Activated naive CD4-positive, alpha-beta T cell treated with anti-CD3 and anti-CD28 coated beads, Interleukin-2, amount 10 ng/mL, durations not matched to agents 7 days and 5 days (primary cell): ENCODE measurements around the gene PEX6.

Experiments used
- CTCF ChIA-PET: fragments of 350-600 bp; sonication (Branson Sonifier 250); formaldehyde crosslinking; loops from one replicate; lab custom pipeline; 2021; ENCODE audit warnings: antibody characterized with exemption; lab: Charles Lee
- DNase-seq: peaks from one replicate; pipeline ENCODE4 v3.0.0-alpha.2; 2020
- H3K27ac Mint-ChIP-seq: one replicate; pipeline ENCODE4 v1.8.0; 2021; ENCODE audit warnings: mild to moderate bottlenecking, moderate library complexity, mixed read lengths
- H3K27me3 Mint-ChIP-seq: one replicate; pipeline ENCODE4 v1.8.0; 2021; ENCODE audit warnings: mild to moderate bottlenecking, mixed read lengths
- H3K36me3 Mint-ChIP-seq: one replicate; pipeline ENCODE4 v1.8.0; 2021; ENCODE audit warnings: mixed read lengths
- H3K4me1 Mint-ChIP-seq: one replicate; pipeline ENCODE4 v1.8.0; 2021; ENCODE audit warnings: mixed read lengths
- H3K4me3 Mint-ChIP-seq: one replicate; pipeline ENCODE4 v1.8.0; 2021; ENCODE audit warnings: mild to moderate bottlenecking, moderate library complexity, mixed read lengths
- H3K9me3 Mint-ChIP-seq: one replicate; pipeline ENCODE4 v1.8.0; 2021; ENCODE audit warnings: mixed read lengths

The PEX6 gene

DNA sequence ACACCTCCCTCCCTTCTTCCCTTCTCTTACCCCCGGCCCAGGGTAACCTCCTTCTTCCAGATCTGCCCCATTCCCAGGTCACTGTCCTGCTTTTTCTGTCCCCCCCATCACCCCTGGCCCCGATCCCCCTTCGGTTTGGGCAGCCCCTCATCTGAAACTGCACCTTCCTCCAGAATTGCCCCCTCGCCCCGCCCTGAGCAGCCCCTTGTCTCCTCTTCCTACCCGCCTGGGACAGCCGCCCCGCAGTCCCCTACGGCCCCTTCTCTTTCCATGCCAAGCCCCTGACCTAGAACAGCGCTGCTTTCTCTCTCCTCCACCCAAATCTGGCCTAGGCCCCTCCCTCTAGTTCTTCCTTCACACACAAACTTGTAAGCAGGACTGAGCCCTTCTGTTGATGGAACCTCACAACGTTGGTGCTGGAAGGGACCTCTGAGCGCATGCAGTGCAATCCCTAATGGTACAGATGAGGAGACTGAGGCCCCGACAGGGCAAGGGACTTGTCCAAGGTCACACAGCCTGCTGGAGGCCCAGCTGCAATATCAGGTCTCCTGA lies 6.0 kb upstream of the PEX6 start:
- CTCF ChIA-PET, result interaction anchor here (0.8 to 1.6 kb wide), 3 partner anchors 11 to 158 kb away, joined by 3 to 7 read pairs (median 3); no protein-coding TSS in a partner anchor
- Mint-ChIP-seq H3K36me3 (peaks cover 34% of the 10 kb centered on the region), H3K9me3 (no peaks in the 10 kb centered on the region), H3K4me1 (peaks cover 55% of the 10 kb centered on the region), H3K4me3 (peak overlapping the region; percentile 88), H3K27me3 (no peaks in the 10 kb centered on the region), H3K27ac (peak overlapping the region; percentile 76)
- DNase-seq, result peak; percentile 45

DNA sequence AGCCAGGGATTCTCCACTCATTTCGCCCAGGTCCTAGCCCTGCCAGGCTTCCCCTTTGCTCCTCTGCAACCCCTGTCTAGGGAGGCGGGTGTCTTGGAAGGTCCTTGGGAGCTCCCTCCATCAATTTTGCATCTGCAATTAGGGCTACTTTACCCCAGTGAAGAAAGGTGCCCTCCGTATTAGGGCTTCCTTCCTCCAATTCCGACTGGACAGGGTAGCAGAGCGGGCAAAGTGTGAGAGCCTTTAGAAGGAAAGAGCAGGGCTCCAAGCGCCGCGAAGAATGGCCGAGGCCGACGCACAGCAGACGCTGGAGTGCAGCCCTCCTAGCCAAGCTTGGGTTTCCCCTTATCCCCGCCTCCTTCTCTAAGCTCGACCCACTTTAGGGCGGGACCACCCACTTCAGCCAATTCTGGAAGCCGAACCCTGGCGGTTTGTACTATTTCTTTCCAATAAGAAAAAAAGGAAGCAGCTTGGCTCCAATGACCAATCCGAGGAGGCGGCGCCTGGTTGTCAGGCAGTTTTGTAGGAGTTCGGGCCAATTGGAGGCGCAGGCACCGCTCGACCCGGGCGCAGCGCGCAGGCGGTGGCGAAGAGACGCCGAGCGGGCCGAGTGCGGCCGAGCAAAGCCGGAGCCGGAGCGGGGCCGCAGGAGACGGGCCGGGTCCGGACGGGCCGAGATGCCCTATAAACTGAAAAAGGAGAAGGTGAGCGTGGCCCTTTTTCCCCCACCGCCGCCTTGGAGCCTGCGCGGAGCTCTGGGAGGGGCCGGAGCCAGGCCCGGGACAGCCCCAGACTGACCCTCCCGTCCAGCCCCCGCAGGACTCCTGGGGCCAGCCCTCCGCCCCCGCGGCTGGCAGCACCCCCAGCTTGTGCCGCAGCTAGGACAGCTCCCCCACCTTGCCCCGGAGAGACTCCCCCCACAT lies 5.3 kb upstream of the PEX6 start, which contains the start of gene PPP2R5D:
PPP2R5D (plus strand) TSS at position 570 of the 923 bp plus-strand sequence; CDS start at position 678, 108 bp downstream.
- H3K4me3 Mint-ChIP-seq, result peak within 1 kb of the TSS; percentile 88
- H3K27me3 Mint-ChIP-seq, result no peaks in the 10 kb centered on the region
- CTCF ChIA-PET, result interaction anchor here (0.9 to 1.6 kb wide), 5 partner anchors 18 to 159 kb away, joined by 3 to 7 read pairs (median 4); no protein-coding TSS in a partner anchor
- no peaks in the 10 kb centered on the region for H3K9me3 Mint-ChIP-seq
- H3K36me3 Mint-ChIP-seq, result peaks cover 26% of the 10 kb centered on the region
- DNase-seq, result peak; percentile 99
- H3K27ac Mint-ChIP-seq, result peak within 1 kb of the TSS; percentile 85
- H3K4me1 Mint-ChIP-seq, result peaks cover 61% of the 10 kb centered on the region

DNA sequence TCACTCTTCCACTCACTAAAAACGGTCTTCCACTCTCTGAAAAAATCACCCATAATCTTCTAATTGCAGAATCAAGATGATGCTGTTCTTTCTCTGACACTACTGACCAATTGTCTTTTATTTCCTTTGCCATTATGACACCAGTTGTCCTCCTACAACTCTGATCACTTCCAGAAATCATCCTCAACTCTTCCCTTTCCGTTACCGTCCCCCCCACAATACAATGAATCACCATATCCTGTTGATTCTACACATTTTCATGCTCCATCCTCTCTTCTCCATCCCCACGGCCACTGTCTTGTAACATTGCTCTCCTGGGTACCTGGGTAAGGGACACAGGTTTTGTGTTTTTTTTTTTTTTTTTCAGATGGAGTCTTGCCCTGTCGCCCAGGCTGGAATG lies 2.9 kb upstream of the PEX6 start:
- no peak for DNase-seq
- Mint-ChIP-seq H3K4me3 (no peak overlapping the region), H3K4me1 (peaks cover 58% of the 10 kb centered on the region), H3K27me3 (no peaks in the 10 kb centered on the region), H3K27ac (peak overlapping the region; percentile 43), H3K36me3 (peaks cover 10% of the 10 kb centered on the region), H3K9me3 (no peaks in the 10 kb centered on the region)
- CTCF ChIA-PET, result no interaction called here

DNA sequence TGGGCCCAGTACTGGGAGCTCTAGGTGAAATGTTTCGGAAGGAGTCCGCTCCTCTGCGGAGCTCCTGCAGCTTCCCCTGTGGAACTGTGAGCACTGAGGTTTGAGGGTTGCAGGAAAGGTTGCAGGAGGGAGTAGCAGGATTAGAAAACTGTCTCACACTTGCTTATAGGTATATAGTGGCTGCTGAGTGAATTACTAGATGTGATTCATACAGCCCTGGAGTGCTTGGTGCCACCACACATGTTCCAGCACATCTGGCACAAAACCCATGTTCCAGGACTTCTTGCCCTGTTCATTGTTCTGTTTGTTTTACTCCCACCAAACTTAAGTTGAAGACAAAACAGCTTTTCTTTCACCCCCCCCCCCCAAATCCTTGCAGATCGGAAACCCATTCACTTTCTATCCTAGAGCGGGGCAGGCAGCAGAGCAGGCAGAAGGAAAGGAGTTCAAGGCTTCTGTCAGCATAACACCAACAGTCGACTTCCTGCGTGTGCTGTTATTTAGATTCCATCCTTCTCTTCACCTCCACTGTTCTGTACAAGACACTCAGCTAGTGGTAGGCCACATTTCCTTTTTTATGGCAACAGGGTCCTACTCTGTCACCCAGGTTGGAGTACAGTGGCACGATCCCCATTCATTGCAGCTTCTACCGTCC lies 669 bp upstream of the PEX6 start:
- Mint-ChIP-seq H3K36me3 (peaks cover 16% of the 10 kb centered on the region), H3K4me3 (peak overlapping the region; percentile 89), H3K27me3 (no peaks in the 10 kb centered on the region), H3K9me3 (no peaks in the 10 kb centered on the region), H3K27ac (peak overlapping the region; percentile 99), H3K4me1 (peaks cover 53% of the 10 kb centered on the region)
- DNase-seq, result peak; percentile 31
- CTCF ChIA-PET, result interaction anchor here (0.9 to 1.1 kb wide), 6 partner anchors 22 to 79 kb away, joined by 3 to 4 read pairs (median 3); partner anchors contain the start of genes CNPY3, KLHDC3, MEA1 and PTCRA

DNA sequence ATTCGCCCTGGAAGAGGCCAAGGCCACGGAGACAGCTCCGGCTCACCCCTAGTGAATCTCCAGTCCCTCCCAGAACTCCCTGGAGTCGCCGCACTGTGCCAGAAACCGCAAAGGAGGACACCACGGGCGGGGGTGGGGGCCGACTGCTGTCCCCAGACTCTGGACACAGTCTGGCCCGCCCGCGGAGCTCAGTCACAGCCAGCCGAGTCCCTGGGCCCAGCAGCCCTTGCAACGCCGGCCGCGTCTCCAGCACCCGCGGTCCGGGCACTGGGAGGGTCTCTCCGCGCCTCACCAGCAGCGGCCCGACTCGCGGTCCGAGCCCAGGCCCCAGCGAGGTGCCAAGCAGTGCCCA lies 518 bp downstream of the PEX6 start:
- Mint-ChIP-seq H3K27ac (peak overlapping the region; percentile 86), H3K27me3 (no peaks in the 10 kb centered on the region), H3K36me3 (peaks cover 23% of the 10 kb centered on the region), H3K4me1 (peaks cover 46% of the 10 kb centered on the region), H3K9me3 (no peaks in the 10 kb centered on the region), H3K4me3 (peak overlapping the region; percentile 90)
- CTCF ChIA-PET, result interaction anchor here (0.9 to 1.1 kb wide), 2 partner anchors 32 to 63 kb away, joined by 3 to 4 read pairs; partner anchors contain the start of gene PTCRA
- no peak for DNase-seq

DNA sequence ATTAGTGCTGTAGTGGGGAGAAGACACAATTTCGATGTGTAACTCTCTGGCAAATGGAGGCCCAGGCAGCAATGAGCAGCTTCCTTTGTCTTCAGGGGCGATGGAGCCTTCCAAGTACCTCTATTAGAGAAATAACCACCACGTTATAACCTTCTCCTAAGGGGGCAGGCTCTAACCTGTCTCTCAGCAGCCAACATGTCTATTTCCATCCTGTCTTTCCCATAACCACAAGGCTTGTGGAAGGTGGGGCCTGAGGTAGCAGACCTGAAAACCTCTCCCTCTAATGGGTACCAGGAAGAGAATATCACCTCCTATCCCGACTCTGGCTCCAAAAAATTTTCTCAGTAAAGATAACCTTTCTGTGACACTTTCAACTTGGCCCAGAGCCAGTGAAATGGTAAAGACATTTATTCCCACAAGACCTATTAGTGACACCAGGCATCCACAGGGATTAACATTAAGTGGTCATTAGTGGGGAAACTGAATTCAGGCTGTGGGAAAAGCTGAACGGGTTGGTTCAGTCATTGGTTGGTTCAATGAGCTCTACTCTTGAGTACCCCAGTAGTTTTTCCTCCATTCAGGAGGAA lies 4.0 kb downstream of the PEX6 start:
- no peak overlapping the region for H3K4me3 Mint-ChIP-seq
- no peak for DNase-seq
- CTCF ChIA-PET, result interaction anchor here (0.8 to 1.5 kb wide), 2 partner anchors 10 kb away, joined by 3 read pairs; no protein-coding TSS in a partner anchor
- H3K4me1 Mint-ChIP-seq, result peaks cover 34% of the 10 kb centered on the region
- no peaks in the 10 kb centered on the region for H3K9me3 Mint-ChIP-seq
- no peak overlapping the region for H3K27ac Mint-ChIP-seq
- H3K36me3 Mint-ChIP-seq, result peaks cover 34% of the 10 kb centered on the region
- no peaks in the 10 kb centered on the region for H3K27me3 Mint-ChIP-seq

DNA sequence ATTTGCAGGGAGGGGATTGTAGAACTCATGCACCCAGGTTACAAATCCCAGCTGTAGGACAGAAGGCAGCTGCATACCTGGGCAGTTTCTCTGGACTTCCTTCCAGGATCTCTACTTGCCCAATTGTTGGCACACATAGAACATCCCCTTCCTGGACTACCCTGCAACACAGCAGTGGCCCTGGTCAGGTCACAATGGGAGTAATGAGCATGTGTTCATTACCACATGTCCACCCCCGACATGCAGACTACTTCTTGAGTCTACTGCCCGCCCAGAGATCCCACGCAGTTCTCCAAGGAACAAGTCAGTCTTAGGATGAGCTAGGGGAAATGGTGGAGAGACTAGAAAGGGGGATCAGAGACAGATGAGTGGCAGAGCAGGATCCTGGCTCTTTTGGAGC lies 5.1 kb downstream of the PEX6 start:
- CTCF ChIA-PET, result interaction anchor here (0.8 kb wide), 1 partner anchor 9 kb away, joined by 3 read pairs; no protein-coding TSS in a partner anchor
- DNase-seq, result no peak
- H3K4me3 Mint-ChIP-seq, result no peak overlapping the region
- H3K27ac Mint-ChIP-seq, result no peak overlapping the region
- H3K9me3 Mint-ChIP-seq, result no peaks in the 10 kb centered on the region
- H3K36me3 Mint-ChIP-seq, result peaks cover 37% of the 10 kb centered on the region
- peaks cover 23% of the 10 kb centered on the region for H3K4me1 Mint-ChIP-seq
- no peaks in the 10 kb centered on the region for H3K27me3 Mint-ChIP-seq

DNA sequence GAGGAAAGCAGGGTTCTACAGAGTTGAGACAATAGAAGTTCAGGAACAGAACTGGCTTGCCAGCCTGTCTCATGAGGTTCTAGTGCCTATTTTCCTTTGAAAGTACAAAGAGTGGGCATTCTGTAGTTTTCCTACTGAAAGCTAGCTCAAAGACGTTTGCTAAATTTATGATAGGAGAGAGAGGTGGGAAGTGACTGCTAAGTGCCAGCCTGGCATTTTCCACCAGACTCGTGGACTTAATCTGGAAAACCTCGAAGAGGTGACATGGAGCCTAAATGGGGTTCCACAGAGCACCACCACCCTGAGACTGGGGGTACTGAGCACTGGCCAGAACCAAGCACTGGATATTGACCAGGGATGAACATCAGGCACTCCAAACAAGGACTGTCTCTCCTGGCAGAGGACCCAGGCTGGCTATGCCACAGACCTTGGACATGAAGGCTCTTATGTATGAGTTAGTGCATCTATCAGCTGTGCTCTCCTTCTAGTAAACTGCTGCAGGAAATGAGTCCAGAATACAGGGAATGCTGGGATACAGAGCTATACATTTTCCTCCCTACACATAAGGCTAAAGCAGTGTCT lies 7.1 kb downstream of the PEX6 start:
- peaks cover 38% of the 10 kb centered on the region for H3K36me3 Mint-ChIP-seq
- CTCF ChIA-PET, result interaction anchor here (0.8 kb wide), 1 partner anchor 172 kb away, joined by 3 read pairs; no protein-coding TSS in a partner anchor
- H3K4me1 Mint-ChIP-seq, result peaks cover 12% of the 10 kb centered on the region
- no peaks in the 10 kb centered on the region for H3K9me3 Mint-ChIP-seq
- no peak overlapping the region for H3K4me3 Mint-ChIP-seq
- no peak overlapping the region for H3K27ac Mint-ChIP-seq
- H3K27me3 Mint-ChIP-seq, result no peaks in the 10 kb centered on the region
- no peak for DNase-seq

DNA sequence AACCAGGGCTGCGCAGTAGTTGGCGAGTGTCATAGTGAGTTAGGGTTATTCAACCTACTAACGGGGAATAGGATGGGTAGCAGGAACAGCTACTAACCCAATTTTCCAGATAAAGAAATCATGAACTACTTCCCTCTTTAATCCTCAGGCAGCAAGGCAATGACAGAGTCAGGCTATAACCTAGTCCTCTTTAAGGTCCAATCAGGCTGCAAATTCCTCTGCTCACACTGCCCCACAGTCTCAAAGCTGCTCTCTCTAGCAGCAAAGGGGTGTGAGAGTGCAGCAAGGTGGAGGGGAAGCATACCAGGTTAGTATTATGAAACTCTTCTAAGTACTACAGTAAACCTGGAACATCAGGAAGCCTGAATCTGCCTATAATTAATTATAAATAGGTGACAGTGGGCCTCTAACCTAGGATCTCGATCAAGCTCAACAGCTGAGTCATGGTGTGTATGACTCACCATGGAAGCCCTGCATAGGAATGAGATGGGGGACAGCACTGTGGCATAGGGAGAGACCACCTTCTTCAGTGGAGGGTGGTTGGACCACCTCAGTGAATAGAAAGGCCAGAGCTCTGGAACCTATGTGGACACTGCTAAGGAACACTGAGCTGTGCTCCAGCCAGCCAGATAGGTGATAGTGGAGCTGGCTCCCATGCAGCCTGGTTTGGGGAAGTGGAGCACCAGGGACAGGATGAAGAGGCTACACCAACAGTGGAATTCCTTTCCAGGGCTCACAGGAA lies 7.9 kb downstream of the PEX6 start:
- peaks cover 36% of the 10 kb centered on the region for H3K36me3 Mint-ChIP-seq
- no peaks in the 10 kb centered on the region for H3K27me3 Mint-ChIP-seq
- H3K4me1 Mint-ChIP-seq, result peaks cover 5% of the 10 kb centered on the region
- CTCF ChIA-PET, result interaction anchor here (0.8 kb wide), 1 partner anchor 173 kb away, joined by 3 read pairs; no protein-coding TSS in a partner anchor
- DNase-seq, result no peak
- H3K27ac Mint-ChIP-seq, result no peak overlapping the region
- H3K9me3 Mint-ChIP-seq, result no peaks in the 10 kb centered on the region
- H3K4me3 Mint-ChIP-seq, result no peak overlapping the region

DNA sequence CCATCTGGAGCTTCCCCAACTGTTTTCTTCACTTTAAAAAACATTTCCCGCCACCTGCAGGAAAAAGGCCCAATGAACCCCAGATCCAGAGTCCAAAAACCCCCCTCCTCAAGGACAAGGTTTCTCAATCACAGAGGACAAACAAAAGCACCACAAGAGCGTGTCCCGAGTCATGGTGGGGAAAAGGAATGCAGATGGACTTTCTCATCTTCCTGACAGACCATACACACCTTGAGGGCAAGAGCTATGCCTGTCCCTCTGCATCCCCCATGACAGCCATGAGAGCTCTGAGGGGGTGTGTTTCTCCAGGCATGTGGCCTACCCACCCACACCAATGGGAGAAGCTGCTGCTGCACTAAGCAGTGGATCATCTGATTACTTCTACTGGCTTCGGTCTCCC lies 9.0 kb downstream of the PEX6 start:
- Mint-ChIP-seq H3K27ac (no peak overlapping the region), H3K36me3 (peaks cover 33% of the 10 kb centered on the region), H3K4me1 (no peaks in the 10 kb centered on the region), H3K27me3 (no peaks in the 10 kb centered on the region), H3K9me3 (no peaks in the 10 kb centered on the region), H3K4me3 (no peak overlapping the region)
- no peak for DNase-seq
- CTCF ChIA-PET, result no interaction called here

DNA sequence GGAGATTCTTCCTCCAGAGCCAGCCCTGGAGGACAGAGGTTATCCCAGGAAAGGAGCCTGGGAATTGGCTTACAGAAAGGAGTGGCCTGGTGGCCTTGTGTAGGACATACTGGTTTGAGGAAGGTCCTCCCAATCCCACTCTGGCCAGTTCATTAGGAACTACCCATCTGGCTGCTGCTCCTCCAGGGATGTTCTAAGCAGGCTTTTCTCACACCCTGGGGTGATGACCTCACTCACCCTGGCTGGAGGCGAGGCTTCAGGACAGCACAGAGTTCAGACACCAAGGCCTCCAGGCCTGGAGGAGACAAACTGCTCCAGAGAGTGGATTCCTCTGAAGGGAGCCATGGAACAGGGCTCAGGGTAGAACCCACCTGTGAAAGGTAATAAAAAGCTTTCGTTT lies 9.6 kb downstream of the PEX6 start:
- peaks cover 29% of the 10 kb centered on the region for H3K36me3 Mint-ChIP-seq
- H3K4me3 Mint-ChIP-seq, result no peak overlapping the region
- no peaks in the 10 kb centered on the region for H3K27me3 Mint-ChIP-seq
- no peaks in the 10 kb centered on the region for H3K9me3 Mint-ChIP-seq
- H3K27ac Mint-ChIP-seq, result no peak overlapping the region
- CTCF ChIA-PET, result no interaction called here
- H3K4me1 Mint-ChIP-seq, result no peaks in the 10 kb centered on the region
- no peak for DNase-seq

DNA sequence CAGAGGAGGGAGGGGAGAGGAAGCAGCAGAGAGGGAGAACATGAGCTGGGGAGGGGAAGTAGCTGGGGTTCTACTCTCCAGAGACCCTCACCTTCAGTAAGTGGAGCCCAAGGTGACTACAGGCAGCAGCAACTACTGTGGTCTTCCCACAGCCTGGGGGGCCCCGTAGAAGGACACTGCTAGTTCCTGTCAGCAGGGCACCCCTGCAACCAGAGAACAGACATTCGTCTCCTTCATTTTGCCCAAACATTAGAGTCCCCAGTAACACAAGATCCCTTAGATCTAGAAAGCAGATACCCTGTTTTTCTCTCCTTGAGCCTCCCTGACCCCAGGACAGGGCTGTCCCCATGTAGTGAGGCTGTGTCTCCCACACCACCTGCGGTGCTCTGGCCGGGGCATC lies 10.2 kb downstream of the PEX6 start:
- Mint-ChIP-seq H3K9me3 (no peaks in the 10 kb centered on the region), H3K4me1 (no peaks in the 10 kb centered on the region), H3K27me3 (no peaks in the 10 kb centered on the region), H3K4me3 (no peak overlapping the region), H3K36me3 (peaks cover 26% of the 10 kb centered on the region), H3K27ac (no peak overlapping the region)
- DNase-seq, result no peak
- CTCF ChIA-PET, result no interaction called here

DNA sequence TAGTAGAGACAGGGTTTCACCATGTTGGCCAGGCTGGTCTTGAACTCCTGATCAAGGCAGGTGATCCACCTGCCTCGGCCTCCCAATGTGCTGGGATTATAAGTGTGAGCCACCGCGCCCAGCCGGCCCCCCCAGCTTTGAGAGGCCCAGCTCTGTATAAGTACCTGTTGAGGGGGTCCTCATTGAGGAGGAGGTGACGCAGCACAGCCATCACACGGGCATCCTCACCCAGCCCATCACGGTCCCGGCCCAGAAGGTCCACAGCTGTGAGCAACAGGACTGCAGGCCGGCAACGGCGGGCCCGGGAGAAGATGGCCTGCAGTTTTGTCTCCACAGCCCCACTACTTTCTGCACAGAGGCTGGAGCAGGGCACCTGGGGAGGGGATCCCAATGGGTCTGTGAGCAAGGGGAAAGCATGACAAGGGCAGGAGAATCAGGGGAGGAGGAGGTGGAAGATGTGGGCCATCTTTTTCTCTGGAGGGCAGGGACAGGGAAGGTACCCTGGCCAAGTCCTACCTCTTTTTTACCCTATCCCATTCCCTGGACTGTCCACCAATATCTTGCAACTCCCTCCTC lies 10.8 kb downstream of the PEX6 start:
- H3K4me3 Mint-ChIP-seq, result no peak overlapping the region
- DNase-seq, result no peak
- H3K9me3 Mint-ChIP-seq, result no peaks in the 10 kb centered on the region
- no peaks in the 10 kb centered on the region for H3K4me1 Mint-ChIP-seq
- CTCF ChIA-PET, result no interaction called here
- no peaks in the 10 kb centered on the region for H3K27me3 Mint-ChIP-seq
- H3K27ac Mint-ChIP-seq, result no peak overlapping the region
- H3K36me3 Mint-ChIP-seq, result peaks cover 21% of the 10 kb centered on the region
